Testis (tissue), 3 donors: ENCODE measurements around the gene MAN2B2. TPM values are rescaled to one million over a fixed set of nuclear protein-coding genes. Genes with fewer than 3 reads are reported as not detected.

Experiments
- DNase-seq: peaks from one replicate; pipeline ENCODE4 v3.0.0-alpha.2; 2019
- H3K27ac ChIP-seq, 2 donors: fragments of 200-600 bp; sonication (generic); one replicate each; pipeline ENCODE4 v1.5.1; 2019
- H3K27me3 ChIP-seq: fragments of 200-600 bp; sonication (generic); one replicate; pipeline ENCODE4 v1.5.1; 2019
- H3K36me3 ChIP-seq: fragments of 200-600 bp; sonication (generic); one replicate; pipeline ENCODE4 v1.5.1; 2017; ENCODE audit warnings: low read depth; ENCODE audit errors: missing control alignments
- H3K4me1 ChIP-seq: fragments of 200-600 bp; sonication (generic); one replicate; pipeline ENCODE4 v1.5.1; 2019
- H3K4me3 ChIP-seq, 2 donors: fragments of 200-600 bp; sonication (generic); one replicate each; pipeline ENCODE4 v1.5.1; 2017 to 2019
- H3K9me3 ChIP-seq: fragments of 200-600 bp; sonication (generic); one replicate; pipeline ENCODE4 v1.5.1; 2017
- CTCF ChIP-seq, 3 experiments: fragments of 450-650 bp in 2 of 3; fragments of 200-600 bp in 1 of 3; sonication (generic) in 1 of 3; IDR thresholded peaks; one replicate each; pipeline ENCODE4 v1.5.1; 2016 to 2019; ENCODE audit warnings: antibody characterized with exemption in 3 of 3, mild to moderate bottlenecking in 2 of 3, moderate library complexity in 1 of 3
- POLR2A ChIP-seq: fragments of 450-650 bp; IDR thresholded peaks from one replicate; pipeline ENCODE4 v1.6.1; 2017; ENCODE audit warnings: antibody characterized with exemption, mild to moderate bottlenecking, moderate library complexity
- WGBS, 2 donors: methylation state at CpG; one replicate each; pipeline ENCODE4 v1.1.5; 2018; 5-methylcytosine and 5-hydroxymethylcytosine counted together
- intact Hi-C: fragments of 100-400 bp; cut with DNase I; formaldehyde crosslinking; loops from one replicate; pipeline ENCODE4 v1.15.1; 2023; ENCODE audit warnings: low total_unique reads
- polyA plus RNA-seq: library from polyadenylated mRNA; stranded (reverse); fragments of 350-450 nt; fragmentation: Illumina TruSeq; extraction: RNeasy Lipid Tissue Mini Kit (QIAGEN cat#74804); gene quantifications from one replicate; pipeline ENCODE4 v1.2.3, GENCODE V29; 2014; ENCODE audit warnings: low read depth, low replicate concordance; ENCODE audit not compliant: insufficient read depth
- total RNA-seq, 2 donors: library from RNA; depleted of rRNA; stranded (reverse); fragments of >200 nt; gene quantifications; one replicate each; pipeline ENCODE4 v1.2.3, GENCODE V29; 2016

MAN2B2 gene
- total and polyA plus RNA-seq, 3 donors from 2014 or later = 15.0 to 23.7 (median 17.0) TPM

GRCh38 chr4:6619466-6620255, 44.7 kb downstream of the MAN2B2 start:
- Histone ChIP-seq H3K27me3 (no peaks in the 10 kb centered on the region), H3K9me3 (no peaks in the 10 kb centered on the region), H3K36me3 (no peaks in the 10 kb centered on the region), H3K27ac (no peak overlapping the region), H3K4me1 (no peaks in the 10 kb centered on the region), H3K4me3 (no peak overlapping the region)
- TF ChIP-seq CTCF (IDR thresholded peaks at IDR 0.05) = no peak
- no peak for TF ChIP-seq POLR2A
- 89 to 100% methylated on average over 2 to 20 of the region's 24 CpGs for WGBS, 2 donors
- no peak for DNase-seq
- intact Hi-C loops = no loop called here

- Histone ChIP-seq H3K27me3 (no peaks in the 10 kb centered on the region), H3K4me3 (no peak overlapping the region), H3K27ac (no peak overlapping the region), H3K9me3 (no peaks in the 10 kb centered on the region), H3K4me1 (no peaks in the 10 kb centered on the region), H3K36me3 (no peaks in the 10 kb centered on the region)
- WGBS, 2 donors = 93% methylated on average over 8 to 10 of the region's 10 CpGs
- intact Hi-C loops = no loop called here
- DNase-seq = no peak
- TF ChIP-seq CTCF (IDR thresholded peaks at IDR 0.05) = no peak
- no peak for TF ChIP-seq POLR2A
Observed at GRCh38 chr4:6620296-6620695, 45.3 kb downstream of the MAN2B2 start.

GRCh38 chr4:6620891-6621555, 46.0 kb downstream of the MAN2B2 start:
- no peaks in the 10 kb centered on the region for H3K36me3 ChIP-seq
- TF ChIP-seq POLR2A (no peak), CTCF (IDR thresholded peaks at IDR 0.05) (no peak)
- WGBS, 2 donors = 84 to 87% methylated on average over 5 to 10 of the region's 10 CpGs
- intact Hi-C loops = no loop called here
- no peaks in the 10 kb centered on the region for H3K9me3 ChIP-seq
- no peaks in the 10 kb centered on the region for H3K4me1 ChIP-seq
- H3K27ac ChIP-seq = no peak overlapping the region
- H3K4me3 ChIP-seq = no peak overlapping the region
- no peak for DNase-seq
- H3K27me3 ChIP-seq = no peaks in the 10 kb centered on the region

GRCh38 chr4:6621556-6621927, 46.6 kb downstream of the MAN2B2 start:
- WGBS, 2 donors = 86 to 96% methylated on average over 9 to 13 of the region's 13 CpGs
- DNase-seq = no peak

More at GRCh38 chr4:6621556-6621927, 46.6 kb downstream of the MAN2B2 start:
- Histone ChIP-seq H3K27me3 (no peaks in the 10 kb centered on the region), H3K4me1 (no peaks in the 10 kb centered on the region), H3K27ac (no peak overlapping the region), H3K4me3 (no peak overlapping the region), H3K36me3 (no peaks in the 10 kb centered on the region), H3K9me3 (no peaks in the 10 kb centered on the region)
- TF ChIP-seq POLR2A (no peak), CTCF (IDR thresholded peaks at IDR 0.05) (no peak)
- intact Hi-C loops = no loop called here
